AG08395 (cell line): ENCODE data around the gene MOGAT1.
"Not testable (repeated sequence)": the region's sequence is repeated elsewhere in the genome, so short reads cannot be mapped to it uniquely, and the experiment has no call there.

Experiments
- DNase-seq: peaks from one replicate; pipeline ENCODE4 v3.0.0; 2012; ENCODE audit warnings: mixed read lengths, low spot score

MOGAT1 gene

GRCh38 chr2:222710736-222711135 lies 39.3 kb downstream of the MOGAT1 start:
- no peak for DNase-seq

- DNase-seq = no peak
Measured at GRCh38 chr2:222711315-222711940, 40.0 kb downstream of the MOGAT1 start.

DNA sequence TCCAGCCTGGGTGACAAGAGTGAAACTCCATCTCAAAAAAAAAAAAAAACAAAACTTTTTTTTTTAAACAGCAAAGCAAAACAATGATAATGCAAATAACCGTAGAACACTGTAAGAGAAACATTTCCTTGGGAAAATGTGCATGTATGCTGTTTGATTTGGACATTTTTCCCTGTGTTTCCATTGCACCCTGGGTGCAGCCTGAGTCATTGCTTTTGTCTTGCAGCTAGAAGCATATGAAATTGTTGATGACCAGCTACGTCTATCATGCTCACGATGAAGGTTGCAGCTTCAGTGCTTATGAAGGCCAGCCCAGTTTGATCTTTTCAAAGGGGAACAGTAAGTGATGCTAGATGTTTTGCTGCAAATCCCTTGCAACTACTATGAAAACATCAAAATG lies 41.5 kb downstream of the MOGAT1 start:
- DNase-seq = no peak

DNA sequence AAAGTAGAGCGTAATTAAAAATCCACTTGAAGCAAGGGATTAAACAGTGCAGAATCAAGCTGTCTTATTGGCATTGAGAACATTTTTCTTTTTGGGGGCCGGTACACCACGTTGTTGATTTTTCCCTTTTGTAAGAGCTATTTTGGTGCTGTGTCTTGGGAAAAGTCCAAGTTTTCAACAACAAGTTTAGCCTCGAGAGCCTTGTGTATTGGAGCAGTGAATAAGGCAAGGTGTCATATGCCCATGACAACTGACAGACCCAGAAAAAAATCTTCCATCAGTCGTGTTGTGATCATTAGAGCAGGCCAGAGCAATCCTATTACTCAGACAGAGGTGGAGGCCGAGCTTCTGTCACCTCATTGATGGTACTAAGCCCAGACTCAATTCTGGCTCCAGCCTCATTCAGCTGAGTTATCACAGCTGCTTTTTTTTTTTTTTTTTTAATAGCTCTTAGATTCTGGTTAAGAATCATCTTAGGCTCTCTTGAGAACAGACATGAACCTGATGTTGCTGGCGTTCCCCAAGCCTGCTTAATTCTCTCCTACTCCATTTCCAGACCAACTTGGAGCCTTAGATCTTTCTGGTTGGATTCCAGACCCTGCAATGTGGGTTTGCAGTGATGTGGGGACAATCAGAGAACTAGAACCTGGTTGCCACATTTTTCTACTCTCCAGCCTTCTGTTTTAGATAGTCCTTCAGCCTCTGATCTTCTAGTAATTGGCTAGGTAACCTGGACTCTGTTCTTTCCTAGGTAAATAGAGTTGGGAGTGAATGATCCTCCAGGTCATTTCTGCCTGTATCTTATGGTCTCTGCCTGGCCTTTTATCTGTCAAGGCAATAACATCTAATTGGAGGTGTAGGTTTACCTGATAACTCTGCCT lies 43.1 kb downstream of the MOGAT1 start:
- DNase-seq = no peak

DNA sequence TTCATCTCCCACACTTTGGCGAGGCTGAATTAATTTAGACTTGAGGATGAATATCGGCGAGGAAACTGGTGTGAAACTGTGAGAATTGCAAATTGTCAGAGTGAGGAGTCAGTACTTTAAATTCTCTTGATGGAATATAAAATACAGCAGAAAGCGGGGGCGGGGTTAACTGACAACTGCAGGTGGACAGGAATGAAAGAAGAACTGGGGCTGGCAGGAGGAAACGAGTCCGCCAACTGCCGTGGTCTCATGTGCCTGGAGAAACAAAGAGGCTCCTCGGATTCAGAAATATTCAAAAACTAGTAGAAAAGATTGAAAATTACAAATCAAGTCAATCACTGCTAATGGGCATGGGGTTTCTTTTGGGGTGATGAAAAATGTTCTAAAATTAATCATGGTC lies 44.3 kb downstream of the MOGAT1 start:
- DNase-seq = no peak

- not testable (repeated sequence) for DNase-seq
Measured at GRCh38 chr2:222719787-222720186, 48.3 kb downstream of the MOGAT1 start.

DNA sequence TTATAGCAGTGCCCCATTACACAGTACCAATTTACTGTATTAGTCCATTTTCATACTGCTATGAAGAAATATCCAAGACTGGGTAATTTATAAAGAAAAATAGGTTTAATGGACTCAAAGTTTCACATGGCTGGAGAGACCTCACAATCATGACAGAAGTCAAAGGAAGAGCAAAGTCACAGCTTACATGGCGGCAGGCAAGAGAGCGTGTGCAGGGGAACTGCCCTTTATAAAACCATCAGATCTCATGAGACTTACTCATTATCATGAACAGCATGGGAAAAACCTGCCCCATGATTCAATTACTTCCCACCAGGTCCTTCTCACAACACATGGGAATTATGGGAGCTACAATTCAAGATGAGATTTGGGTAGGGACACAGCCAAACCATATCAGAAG lies 50.1 kb downstream of the MOGAT1 start:
- DNase-seq = not testable (repeated sequence)

DNA sequence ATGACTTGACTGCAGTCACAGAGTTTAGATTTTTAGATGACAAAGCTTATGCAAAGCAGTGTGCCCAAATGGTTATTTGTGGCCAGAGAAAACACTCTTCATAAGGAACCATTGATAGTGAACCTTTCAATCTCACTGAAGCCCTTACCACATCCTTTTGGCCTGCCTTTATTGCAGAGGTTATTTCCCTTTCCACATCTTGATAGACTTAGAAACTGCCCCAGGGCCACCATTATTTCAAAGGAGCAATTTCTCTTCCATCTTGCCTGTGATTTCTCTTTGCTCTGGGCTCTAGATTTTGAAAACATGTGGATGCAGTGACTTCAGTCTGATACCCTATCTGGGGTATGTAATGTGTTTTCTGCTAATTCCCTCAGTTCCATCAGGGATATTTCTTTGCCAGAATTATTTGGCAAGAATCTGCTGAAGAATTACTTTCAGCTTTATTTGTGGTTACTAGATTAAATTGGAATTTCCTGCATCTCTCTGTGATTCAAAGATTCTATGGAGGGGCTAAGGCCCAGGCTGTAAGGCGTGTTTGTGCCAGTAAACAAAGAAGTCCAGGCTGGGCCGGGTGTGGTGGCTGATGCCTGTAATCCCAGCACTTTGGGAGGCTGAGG lies 51.0 kb downstream of the MOGAT1 start:
- DNase-seq = peak; percentile 68

DNA sequence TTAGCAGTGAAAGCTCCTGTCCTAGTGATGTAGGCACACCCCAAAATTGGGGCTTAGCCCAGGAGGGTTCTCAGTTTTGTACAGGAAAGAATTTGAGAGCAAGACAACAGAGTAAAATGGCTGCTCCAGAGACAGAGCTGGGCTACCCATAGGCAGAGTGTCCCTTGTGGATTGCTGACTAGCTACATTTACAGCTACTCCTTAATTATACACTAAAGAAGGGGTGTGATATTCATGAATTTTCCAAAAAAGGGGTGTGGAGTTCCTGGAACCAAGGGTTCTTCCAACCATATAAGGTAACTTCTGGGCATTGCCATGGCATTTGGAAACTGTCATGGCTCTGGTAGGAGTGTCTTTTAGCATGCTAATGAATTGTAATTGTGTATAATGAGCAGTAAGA lies 52.8 kb downstream of the MOGAT1 start:
- DNase-seq = no peak

DNA sequence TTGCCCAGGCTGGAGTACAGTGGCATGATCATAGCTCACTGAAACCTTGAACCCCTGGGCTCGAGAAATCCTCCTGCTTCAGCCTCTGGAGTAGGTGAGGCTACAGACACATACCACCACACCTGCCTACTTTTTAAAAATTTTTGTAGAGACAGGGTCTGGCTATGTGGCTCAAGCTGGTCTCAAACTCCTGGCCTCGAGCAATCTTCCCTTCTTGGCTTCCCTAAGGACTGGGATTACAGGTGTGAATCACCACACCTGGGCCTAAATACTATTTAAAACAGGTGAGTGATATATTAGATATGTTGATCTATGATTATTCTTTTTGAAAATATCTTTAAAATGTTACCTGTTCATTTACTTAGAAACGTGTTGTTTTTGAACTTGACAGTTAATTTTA lies 57.2 kb downstream of the MOGAT1 start:
- DNase-seq = no peak

- DNase-seq = no peak
Measured at GRCh38 chr2:222730366-222730999, 59.0 kb downstream of the MOGAT1 start.

GRCh38 chr2:222731201-222731621 lies 59.8 kb downstream of the MOGAT1 start:
- peak; percentile 9 for DNase-seq

- DNase-seq = no peak
Measured at GRCh38 chr2:222732489-222733178, 61.2 kb downstream of the MOGAT1 start.

DNA sequence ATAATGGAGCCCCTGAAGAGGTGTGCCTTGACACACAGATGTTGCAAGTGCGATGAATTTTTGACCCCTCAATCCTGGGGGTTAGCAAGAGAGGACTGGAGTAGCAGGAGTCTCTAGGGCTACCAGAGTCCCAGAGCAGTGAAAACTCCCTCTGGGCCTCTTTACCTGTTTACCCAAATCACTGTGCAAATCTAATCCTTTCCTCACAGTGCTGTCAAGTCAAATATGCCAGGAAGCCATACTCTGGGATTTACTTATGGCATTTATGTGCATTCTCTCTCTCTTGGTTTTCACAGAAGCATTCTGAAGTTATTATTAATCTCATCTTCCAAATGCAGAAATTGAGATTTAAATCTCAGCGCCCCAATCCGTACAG lies 62.0 kb downstream of the MOGAT1 start:
- no peak for DNase-seq

DNA sequence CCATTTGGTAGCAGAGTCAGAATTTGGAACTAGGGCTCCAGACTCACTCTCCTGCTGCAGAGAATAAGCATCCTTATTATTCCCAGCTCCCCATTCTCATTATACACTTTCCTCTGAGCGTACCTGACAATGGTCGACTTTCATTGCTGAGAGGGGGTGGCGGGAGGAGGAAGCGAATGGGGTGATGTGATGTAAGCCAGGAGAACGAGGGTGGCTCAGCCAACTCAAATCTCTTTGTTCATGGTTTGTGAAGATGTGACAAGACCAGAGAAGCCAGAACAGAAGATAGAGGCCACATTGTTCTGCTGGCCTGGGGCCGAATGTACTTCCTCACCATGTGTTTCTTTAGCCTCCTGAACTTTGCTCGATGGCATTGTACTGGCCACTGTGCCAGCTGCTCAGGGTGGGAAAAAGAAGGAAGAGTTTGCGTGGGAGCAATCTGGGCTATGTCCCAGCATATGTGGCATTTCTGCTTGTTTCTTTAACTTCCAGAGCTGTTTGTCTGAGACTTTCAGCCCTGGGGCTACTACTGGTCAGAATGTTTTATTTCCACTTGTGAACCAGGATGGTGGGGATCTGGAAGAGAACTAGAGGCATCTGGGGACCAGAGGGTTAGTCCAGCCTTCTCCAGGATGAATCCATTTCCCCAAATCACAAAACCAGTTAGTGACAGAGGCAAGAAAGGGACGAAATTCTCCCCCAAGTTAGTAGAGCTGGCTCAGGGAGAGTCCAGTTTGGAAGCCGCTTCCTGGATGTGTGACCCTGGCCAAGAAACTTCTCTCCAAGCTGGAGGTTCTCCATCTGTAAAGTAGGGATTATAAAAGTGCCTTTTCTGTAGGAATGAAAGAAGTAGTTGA lies 62.6 kb downstream of the MOGAT1 start:
- peak; percentile 38 for DNase-seq

DNA sequence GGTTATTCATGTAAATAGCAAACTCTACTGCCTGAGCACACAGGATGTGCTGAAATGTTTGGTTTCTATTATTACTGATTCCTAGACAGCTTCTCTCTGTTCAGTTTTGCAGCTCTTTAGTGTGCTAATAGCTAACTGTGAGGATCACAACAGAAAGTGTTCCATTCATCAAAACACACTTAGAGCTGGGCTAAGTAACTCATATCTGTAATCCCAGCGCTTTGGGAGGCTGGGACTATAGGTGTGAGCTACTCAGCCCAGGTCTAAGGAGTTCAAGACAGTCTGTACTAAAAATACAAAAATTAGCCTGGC lies 63.2 kb downstream of the MOGAT1 start:
- DNase-seq = no peak

- DNase-seq = peak; percentile 25
Measured at GRCh38 chr2:222736301-222736700, 64.8 kb downstream of the MOGAT1 start.

DNA sequence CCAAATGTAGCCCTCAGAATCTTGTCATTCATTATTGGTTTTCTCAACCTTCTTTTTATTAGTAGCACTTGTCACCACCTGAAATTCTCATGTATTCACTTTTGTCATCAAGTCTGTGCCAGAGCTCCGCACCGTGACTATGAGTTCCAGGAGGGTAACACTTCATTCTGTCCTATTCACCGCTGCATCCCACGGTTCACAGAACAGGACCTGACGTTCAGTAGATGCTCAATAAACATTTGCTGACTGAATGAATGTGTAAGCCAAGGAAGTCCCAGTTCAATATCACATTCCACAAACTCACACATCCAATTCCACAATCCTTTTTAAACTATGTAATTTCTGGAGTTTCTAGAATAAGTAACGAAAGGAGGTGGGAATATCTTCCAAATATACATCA lies 65.5 kb downstream of the MOGAT1 start:
- no peak for DNase-seq

DNA sequence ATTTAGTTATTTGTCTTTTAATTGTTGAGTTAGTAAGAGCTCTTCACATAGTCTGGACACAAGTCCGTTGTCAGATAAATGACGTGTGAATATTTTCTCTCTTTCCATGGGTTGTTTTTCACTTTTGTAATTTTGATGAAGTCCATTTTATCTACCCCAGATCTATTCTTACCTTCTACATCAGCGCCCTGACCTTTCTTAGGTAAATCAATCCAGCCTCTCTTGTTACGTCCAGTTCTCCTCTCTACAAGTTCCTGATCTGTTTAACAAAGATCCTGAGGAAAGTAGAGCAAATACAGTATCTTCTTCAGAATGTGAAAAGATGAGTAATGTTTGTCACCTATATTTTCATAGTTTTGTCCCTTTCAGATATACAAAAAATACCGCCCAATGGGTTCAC lies 66.9 kb downstream of the MOGAT1 start:
- DNase-seq = no peak

DNA sequence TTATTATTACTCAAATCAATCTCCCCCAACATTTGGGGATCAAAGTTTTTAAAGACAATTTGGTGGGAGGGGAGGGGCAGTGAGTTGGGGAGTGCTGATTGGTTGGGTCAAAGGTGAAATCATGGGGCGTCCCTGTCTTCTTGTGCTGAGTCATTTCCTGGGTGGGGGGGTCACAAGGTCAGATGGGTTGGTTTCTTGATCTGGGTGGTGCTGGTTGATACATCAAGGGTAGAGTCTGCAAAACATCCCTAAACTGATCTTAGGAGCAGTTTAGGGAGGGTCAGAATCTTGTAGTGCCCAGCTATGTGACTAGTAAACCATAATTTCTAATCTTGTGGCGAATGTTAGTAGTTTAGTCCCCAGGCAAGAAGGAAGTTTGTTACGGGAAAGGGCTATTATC lies 67.4 kb downstream of the MOGAT1 start:
- DNase-seq = no peak

DNA sequence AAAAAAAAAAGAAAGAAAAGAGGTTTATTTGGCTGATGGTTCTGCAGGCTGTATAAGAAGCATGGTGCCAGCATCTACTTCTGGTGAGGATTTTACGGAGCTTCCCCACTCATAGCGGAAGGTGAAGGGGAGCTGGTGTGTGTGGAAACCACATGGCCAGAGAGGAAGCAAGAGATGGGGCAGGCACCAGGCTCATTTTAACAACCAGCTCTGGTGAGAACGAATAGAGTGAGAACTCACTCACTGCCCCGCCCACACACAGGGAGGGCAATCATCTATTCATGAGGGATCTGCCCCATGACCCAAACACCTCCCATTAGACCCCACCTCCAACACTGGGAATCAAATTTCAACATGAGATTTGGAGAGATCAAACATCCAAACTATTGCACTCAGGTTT lies 68.5 kb downstream of the MOGAT1 start:
- no peak for DNase-seq
